UCSD-AML1 (cell line): ENCODE measurements around the gene EPHA1.

Source experiments
- DNase-seq: peaks from one replicate; lab custom pipeline; 2025; ENCODE audit not compliant: unreplicated experiment; lab: John Stamatoyannopoulos, UW

EPHA1 gene

GRCh38 chr7:143390104-143390772, 18.4 kb downstream of the EPHA1 start:
- no peak for DNase-seq

GRCh38 chr7:143389316-143390103, 19.1 kb downstream of the EPHA1 start:
- DNase-seq = no peak

- DNase-seq = no peak
Observed at GRCh38 chr7:143388491-143389101, 20.1 kb downstream of the EPHA1 start.

- DNase-seq = no peak
Observed at GRCh38 chr7:143388051-143388450, 20.6 kb downstream of the EPHA1 start.

- DNase-seq = no peak
Observed at GRCh38 chr7:143387156-143387975, 21.3 kb downstream of the EPHA1 start.

- DNase-seq = peak; percentile 46
Observed at GRCh38 chr7:143385891-143386781, 22.5 kb downstream of the EPHA1 start.

GRCh38 chr7:143384661-143385631, 23.7 kb downstream of the EPHA1 start:
- DNase-seq = peak; percentile 30

GRCh38 chr7:143384148-143384547, 24.5 kb downstream of the EPHA1 start:
- no peak for DNase-seq

GRCh38 chr7:143383642-143383957, 25.1 kb downstream of the EPHA1 start:
- no peak for DNase-seq

- no peak for DNase-seq
Observed at GRCh38 chr7:143382791-143383641, 25.6 kb downstream of the EPHA1 start.

GRCh38 chr7:143382126-143382790, 26.4 kb downstream of the EPHA1 start:
- DNase-seq = no peak

GRCh38 chr7:143381427-143382125, 27.1 kb downstream of the EPHA1 start:
- no peak for DNase-seq

GRCh38 chr7:143380646-143381426, 27.8 kb downstream of the EPHA1 start, which contains the start of gene ZYX:
ZYX (plus strand) TSS chr7:143381345; CDS start chr7:143381572, 227 bp downstream.
- peak; percentile 90 for DNase-seq

GRCh38 chr7:143380260-143380645, 28.4 kb downstream of the EPHA1 start:
- peak; percentile 82 for DNase-seq

- DNase-seq = no peak
Observed at GRCh38 chr7:143379611-143380259, 28.9 kb downstream of the EPHA1 start.

- peak; percentile 30 for DNase-seq
Observed at GRCh38 chr7:143376396-143376795, 32.3 kb downstream of the EPHA1 start.
